Measurements from ENCODE around the gene LYZL6.

GRCh38 chr17:35891269-35891668 lies 52.2 kb downstream of the LYZL6 start:
- TF ChIP-seq EP300 (IDR thresholded peaks at IDR 0.05) (no peak), POLR2A (IDR thresholded peaks at IDR 0.05) (no peak)
